ENCODE results near the gene LDLRAD1. TPM values are rescaled to one million over a fixed set of nuclear protein-coding genes. Genes with fewer than 3 reads are reported as not detected.
"Not testable (repeated sequence)": the region's sequence is repeated elsewhere in the genome, so short reads cannot be mapped to it uniquely, and the experiment has no call there.

LDLRAD1 gene
- total RNA-seq, 4 donors from 2014 or later, result not detected

DNA sequence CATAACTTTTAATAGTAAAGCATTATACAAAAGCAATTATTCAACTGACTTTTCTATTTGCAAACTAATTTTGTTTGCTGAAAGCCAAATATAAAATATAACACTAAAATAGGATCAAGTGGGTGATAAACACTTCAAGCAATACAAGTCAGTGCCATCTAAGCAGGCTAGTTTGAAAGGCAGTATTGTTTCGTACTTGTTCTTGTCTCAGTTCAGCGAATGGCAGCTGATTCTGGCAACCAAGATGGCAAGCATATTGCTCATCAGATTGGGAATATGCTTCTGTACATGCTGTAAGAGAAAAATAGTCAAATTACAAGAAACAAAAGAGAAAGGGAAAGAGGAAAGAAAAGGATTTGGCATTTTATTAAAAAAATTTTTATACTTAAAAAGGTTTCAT, 27.5 kb upstream of the LDLRAD1 start:
- H3K4me3 ChIP-seq, result no peak overlapping the region
- no peak for DNase-seq
- no peak overlapping the region for H3K27ac ChIP-seq
- peaks cover 0 to 30% (median 13%) of the 10 kb centered on the region in 4 donors for H3K4me1 ChIP-seq
- TF ChIP-seq, protein P1, sequence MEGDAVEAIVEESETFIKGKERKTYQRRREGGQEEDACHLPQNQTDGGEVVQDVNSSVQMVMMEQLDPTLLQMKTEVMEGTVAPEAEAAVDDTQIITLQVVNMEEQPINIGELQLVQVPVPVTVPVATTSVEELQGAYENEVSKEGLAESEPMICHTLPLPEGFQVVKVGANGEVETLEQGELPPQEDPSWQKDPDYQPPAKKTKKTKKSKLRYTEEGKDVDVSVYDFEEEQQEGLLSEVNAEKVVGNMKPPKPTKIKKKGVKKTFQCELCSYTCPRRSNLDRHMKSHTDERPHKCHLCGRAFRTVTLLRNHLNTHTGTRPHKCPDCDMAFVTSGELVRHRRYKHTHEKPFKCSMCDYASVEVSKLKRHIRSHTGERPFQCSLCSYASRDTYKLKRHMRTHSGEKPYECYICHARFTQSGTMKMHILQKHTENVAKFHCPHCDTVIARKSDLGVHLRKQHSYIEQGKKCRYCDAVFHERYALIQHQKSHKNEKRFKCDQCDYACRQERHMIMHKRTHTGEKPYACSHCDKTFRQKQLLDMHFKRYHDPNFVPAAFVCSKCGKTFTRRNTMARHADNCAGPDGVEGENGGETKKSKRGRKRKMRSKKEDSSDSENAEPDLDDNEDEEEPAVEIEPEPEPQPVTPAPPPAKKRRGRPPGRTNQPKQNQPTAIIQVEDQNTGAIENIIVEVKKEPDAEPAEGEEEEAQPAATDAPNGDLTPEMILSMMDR (IDR thresholded peaks at IDR 0.05), result no peak
- TF ChIP-seq POLR2A (IDR thresholded peaks at IDR 0.05), result no peak
- no peaks in the 10 kb centered on the region for H3K27me3 ChIP-seq
- no peaks in the 10 kb centered on the region for H3K9me3 ChIP-seq
- H3K36me3 ChIP-seq, result peaks cover 0 to 34% (median 0%) of the 10 kb centered on the region in 3 donors

DNA sequence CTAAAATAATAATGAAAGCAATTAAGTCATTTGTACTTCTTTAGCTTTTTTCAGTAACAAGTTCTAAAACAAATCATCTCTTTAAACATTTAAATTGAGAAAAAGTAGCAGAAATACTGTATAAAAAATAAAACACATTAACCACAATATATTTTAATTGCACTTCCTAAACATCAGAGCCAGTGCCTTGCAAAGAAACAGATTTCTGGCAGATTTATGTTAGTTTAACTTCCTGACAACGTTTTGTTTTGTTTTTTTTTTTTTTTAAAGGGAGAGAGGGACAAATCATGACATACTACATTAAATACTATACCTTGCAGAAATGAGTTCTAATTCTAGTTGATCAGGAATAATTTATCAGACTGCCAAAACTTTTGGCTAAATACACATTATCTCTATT, 23.8 kb upstream of the LDLRAD1 start:
- Histone ChIP-seq H3K9me3 (no peaks in the 10 kb centered on the region), H3K36me3 (peaks cover 0 to 71% (median 0%) of the 10 kb centered on the region in 3 donors), H3K27me3 (no peaks in the 10 kb centered on the region), H3K4me1 (no peaks in the 10 kb centered on the region), H3K4me3 (no peak overlapping the region), H3K27ac (no peak overlapping the region)
- no peak for DNase-seq
- TF ChIP-seq POLR2A (IDR thresholded peaks at IDR 0.05), result no peak
- TF ChIP-seq, protein P1 (IDR thresholded peaks at IDR 0.05), result no peak

DNA sequence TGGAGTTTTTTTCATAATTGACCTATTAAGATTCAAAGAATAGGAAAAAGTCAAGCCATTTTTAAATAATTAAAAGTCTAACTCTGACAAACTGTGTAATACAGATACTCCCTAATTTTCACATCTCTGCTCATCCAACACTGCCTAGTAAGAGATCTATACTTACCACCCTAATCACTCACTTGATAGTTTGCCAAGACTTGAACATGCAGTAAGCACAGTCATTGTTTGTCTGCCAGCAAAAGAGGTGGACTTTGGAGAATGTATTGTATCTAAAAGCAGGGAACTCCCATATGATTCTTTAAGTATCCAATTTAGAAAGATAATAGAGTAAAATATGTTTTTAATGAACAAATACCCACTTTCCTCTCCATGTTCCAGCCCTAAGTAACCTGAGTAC, 19.5 kb upstream of the LDLRAD1 start:
- H3K27me3 ChIP-seq, result no peaks in the 10 kb centered on the region
- H3K4me1 ChIP-seq, result no peaks in the 10 kb centered on the region
- H3K9me3 ChIP-seq, result no peaks in the 10 kb centered on the region
- H3K27ac ChIP-seq, result no peak overlapping the region
- TF ChIP-seq POLR2A (IDR thresholded peaks at IDR 0.05), result no peak
- TF ChIP-seq, protein P1 (IDR thresholded peaks at IDR 0.05), result no peak
- no peak overlapping the region for H3K4me3 ChIP-seq
- H3K36me3 ChIP-seq, result peaks cover 0 to 100% (median 0%) of the 10 kb centered on the region in 3 donors
- no peak for DNase-seq

DNA sequence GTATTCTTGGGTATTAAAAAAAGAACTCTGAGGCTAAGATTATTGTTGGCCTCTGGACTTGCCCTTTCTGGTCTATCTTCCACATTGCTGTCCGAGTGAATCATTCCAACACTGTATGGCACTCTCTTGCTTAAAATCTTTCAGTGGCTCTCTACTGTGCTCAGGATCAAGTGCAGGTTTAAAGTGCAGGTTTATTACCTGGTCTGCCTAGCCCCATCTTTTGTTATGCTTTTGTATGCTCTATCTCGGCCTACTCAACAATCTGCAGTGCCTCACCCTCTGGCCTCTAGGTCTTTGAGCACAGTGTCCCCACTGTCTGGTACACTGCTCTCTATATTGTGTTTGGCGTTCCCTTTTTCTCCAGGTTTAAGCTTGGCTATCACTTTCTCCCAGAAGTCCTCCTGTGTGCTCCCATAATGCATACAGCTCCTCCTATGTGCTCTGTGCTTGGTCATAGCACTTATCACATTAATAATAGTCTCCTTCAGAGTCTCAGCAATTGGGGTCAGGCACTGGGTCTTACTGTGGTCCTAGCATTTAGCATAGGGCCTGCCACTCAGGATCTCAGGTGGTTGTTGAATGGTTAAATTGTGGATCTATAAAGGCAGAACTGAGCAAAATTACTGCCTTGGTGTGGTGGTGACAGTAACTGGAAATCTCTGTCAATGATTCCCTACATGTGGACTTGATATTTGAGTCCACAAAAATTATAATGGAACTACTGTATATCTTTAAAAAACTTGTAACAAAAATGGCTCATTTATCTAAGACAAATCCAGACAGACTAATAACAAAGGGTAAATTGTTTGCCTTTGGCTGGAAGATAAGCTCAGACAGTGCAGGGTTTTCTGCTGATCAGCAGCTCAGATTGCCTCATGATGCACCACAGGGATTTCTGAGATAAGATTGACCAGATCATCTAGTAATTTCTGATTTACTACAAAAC, 10.6 kb upstream of the LDLRAD1 start:
- H3K9me3 ChIP-seq, result no peaks in the 10 kb centered on the region
- H3K36me3 ChIP-seq, result peaks cover 0 to 35% (median 0%) of the 10 kb centered on the region in 3 donors
- no peak for DNase-seq
- no peaks in the 10 kb centered on the region for H3K27me3 ChIP-seq
- H3K4me3 ChIP-seq, result no peak overlapping the region
- TF ChIP-seq POLR2A (IDR thresholded peaks at IDR 0.05), result no peak
- H3K4me1 ChIP-seq, result peaks cover 0 to 3% (median 0%) of the 10 kb centered on the region in 4 donors
- H3K27ac ChIP-seq, result no peak overlapping the region

DNA sequence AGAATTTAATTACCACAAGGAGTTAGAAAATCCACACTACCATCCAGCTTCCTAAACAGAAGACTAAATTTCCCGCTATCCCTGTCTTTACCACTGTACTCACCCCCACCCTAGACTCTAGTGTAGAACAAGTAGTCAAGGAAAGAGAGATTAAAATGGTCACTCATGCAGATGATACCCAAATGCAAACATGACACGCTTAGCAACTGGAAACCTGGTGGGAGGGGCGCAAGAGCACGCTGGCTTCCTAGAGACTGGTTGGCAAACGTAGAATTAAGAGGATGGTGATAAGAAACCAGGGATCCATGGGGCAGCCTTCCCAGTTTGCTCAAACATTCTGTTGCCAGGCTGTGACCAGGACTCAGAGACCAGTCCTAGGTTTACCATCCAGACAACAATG, 9.9 kb upstream of the LDLRAD1 start:
- TF ChIP-seq, protein P1 (IDR thresholded peaks at IDR 0.05), result no peak
- TF ChIP-seq POLR2A (IDR thresholded peaks at IDR 0.05), result no peak
- Histone ChIP-seq H3K9me3 (no peaks in the 10 kb centered on the region), H3K4me1 (peaks cover 0 to 3% (median 0%) of the 10 kb centered on the region in 4 donors), H3K27ac (no peak overlapping the region), H3K4me3 (no peak overlapping the region), H3K36me3 (peaks cover 0 to 28% (median 0%) of the 10 kb centered on the region in 3 donors), H3K27me3 (no peaks in the 10 kb centered on the region)
- no peak for DNase-seq

DNA sequence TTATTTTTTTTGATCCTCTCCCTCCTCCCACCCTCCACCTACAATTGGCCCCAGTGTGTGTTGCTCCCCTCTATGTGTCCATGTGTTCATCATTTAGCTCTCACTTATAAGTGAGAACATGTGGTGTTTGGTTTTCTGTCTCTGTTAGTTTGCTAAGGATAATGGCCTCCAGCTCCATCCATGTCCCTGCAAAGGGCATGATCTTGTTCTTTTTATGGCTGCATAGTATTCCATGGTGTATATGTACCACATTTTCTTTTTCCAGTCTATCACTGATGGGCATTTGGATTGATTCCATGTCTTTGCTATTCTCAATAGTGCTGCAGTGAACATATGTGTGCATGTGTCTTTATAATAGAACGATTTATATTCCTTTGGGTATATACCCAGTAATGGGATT, 6.8 kb upstream of the LDLRAD1 start:
- not testable (repeated sequence) for H3K36me3 ChIP-seq

More for the DNA sequence above, 6.8 kb upstream of the LDLRAD1 start:
- not testable (repeated sequence) for DNase-seq, H3K4me1 ChIP-seq, H3K9me3 ChIP-seq, H3K27ac ChIP-seq, H3K4me3 ChIP-seq, H3K27me3 ChIP-seq
